ENCODE data around the gene MGLL. TPM values are rescaled to one million over a fixed set of nuclear protein-coding genes. Genes with fewer than 3 reads are reported as not detected.
A peak's percentile ranks its signal among the peaks of the same experiment; 100 is the strongest.

MGLL gene
- total and polyA plus RNA-seq, 9 of the 15 experiments (the other 6 are each of a cell fraction or from before 2014, with no cell fraction given) = 0.12 to 0.32 (median 0.18) TPM; not detected in 6

- TF ChIP-seq, protein P1, sequence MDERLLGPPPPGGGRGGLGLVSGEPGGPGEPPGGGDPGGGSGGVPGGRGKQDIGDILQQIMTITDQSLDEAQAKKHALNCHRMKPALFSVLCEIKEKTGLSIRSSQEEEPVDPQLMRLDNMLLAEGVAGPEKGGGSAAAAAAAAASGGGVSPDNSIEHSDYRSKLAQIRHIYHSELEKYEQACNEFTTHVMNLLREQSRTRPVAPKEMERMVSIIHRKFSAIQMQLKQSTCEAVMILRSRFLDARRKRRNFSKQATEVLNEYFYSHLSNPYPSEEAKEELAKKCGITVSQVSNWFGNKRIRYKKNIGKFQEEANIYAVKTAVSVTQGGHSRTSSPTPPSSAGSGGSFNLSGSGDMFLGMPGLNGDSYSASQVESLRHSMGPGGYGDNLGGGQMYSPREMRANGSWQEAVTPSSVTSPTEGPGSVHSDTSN (CRISPR knock-in tag; IDR thresholded peaks at IDR 0.05; ENCODE audit: low read depth) = no peak
- TF ChIP-seq, protein P1 (tag; conservative IDR thresholded peaks at IDR 0.05; ENCODE audit: low read depth) = peak; percentile 39
- TF ChIP-seq, protein P2, sequence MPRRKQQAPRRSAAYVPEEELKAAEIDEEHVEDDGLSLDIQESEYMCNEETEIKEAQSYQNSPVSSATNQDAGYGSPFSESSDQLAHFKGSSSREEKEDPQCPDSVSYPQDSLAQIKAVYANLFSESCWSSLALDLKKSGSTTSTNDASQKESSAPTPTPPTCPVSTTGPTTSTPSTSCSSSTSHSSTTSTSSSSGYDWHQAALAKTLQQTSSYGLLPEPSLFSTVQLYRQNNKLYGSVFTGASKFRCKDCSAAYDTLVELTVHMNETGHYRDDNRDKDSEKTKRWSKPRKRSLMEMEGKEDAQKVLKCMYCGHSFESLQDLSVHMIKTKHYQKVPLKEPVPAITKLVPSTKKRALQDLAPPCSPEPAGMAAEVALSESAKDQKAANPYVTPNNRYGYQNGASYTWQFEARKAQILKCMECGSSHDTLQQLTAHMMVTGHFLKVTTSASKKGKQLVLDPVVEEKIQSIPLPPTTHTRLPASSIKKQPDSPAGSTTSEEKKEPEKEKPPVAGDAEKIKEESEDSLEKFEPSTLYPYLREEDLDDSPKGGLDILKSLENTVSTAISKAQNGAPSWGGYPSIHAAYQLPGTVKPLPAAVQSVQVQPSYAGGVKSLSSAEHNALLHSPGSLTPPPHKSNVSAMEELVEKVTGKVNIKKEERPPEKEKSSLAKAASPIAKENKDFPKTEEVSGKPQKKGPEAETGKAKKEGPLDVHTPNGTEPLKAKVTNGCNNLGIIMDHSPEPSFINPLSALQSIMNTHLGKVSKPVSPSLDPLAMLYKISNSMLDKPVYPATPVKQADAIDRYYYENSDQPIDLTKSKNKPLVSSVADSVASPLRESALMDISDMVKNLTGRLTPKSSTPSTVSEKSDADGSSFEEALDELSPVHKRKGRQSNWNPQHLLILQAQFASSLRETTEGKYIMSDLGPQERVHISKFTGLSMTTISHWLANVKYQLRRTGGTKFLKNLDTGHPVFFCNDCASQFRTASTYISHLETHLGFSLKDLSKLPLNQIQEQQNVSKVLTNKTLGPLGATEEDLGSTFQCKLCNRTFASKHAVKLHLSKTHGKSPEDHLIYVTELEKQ (CRISPR knock-in tag; IDR thresholded peaks at IDR 0.05) = peak; percentile 82; the same call in 1 of the 2 replicates
- TF ChIP-seq, protein P3, sequence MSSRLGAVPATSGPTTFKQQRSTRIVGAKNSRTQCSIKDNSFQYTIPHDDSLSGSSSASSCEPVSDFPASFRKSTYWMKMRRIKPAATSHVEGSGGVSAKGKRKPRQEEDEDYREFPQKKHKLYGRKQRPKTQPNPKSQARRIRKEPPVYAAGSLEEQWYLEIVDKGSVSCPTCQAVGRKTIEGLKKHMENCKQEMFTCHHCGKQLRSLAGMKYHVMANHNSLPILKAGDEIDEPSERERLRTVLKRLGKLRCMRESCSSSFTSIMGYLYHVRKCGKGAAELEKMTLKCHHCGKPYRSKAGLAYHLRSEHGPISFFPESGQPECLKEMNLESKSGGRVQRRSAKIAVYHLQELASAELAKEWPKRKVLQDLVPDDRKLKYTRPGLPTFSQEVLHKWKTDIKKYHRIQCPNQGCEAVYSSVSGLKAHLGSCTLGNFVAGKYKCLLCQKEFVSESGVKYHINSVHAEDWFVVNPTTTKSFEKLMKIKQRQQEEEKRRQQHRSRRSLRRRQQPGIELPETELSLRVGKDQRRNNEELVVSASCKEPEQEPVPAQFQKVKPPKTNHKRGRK (tag; IDR thresholded peaks at IDR 0.05) = no peak
- TF ChIP-seq ZNF668 (CRISPR knock-in tag; IDR thresholded peaks at IDR 0.05) = 0 out of 2 replicates have a peak, but pooled peaks have one; percentile 61
- no peak for TF ChIP-seq THRA (IDR thresholded peaks at IDR 0.05)
- 0 out of 2 replicates have a peak, but pooled peaks have one; percentile 45 for TF ChIP-seq ILK (tag; IDR thresholded peaks at IDR 0.05; ENCODE audit: borderline replicate concordance, low read depth)
- peak; percentile 85; the same call in 1 of the 2 replicates for TF ChIP-seq ZBTB26 (CRISPR knock-in tag; IDR thresholded peaks at IDR 0.05)
- TF ChIP-seq, protein P4, sequence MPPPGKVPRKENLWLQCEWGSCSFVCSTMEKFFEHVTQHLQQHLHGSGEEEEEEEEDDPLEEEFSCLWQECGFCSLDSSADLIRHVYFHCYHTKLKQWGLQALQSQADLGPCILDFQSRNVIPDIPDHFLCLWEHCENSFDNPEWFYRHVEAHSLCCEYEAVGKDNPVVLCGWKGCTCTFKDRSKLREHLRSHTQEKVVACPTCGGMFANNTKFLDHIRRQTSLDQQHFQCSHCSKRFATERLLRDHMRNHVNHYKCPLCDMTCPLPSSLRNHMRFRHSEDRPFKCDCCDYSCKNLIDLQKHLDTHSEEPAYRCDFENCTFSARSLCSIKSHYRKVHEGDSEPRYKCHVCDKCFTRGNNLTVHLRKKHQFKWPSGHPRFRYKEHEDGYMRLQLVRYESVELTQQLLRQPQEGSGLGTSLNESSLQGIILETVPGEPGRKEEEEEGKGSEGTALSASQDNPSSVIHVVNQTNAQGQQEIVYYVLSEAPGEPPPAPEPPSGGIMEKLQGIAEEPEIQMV (tag; conservative IDR thresholded peaks at IDR 0.05; ENCODE audit: low read depth) = peak; percentile 77
- 0 out of 2 replicates have a peak, but pooled peaks have one; percentile 56 for TF ChIP-seq ZNF445 (CRISPR knock-in tag; IDR thresholded peaks at IDR 0.05; ENCODE audit: low read depth)
Measured at GRCh38 chr3:127732879-127733350, 89.4 kb downstream of the MGLL start (continued).
